DOHH2 (cell line): ENCODE results near the gene DGCR2.

Source experiments
- CTCF ChIP-seq: fragments of 200-600 bp; sonication (generic); IDR thresholded peaks from one replicate; pipeline ENCODE4 v1.5.1; 2014; ENCODE audit warnings: antibody characterized with exemption, mild to moderate bottlenecking, low read depth, low read length; ENCODE audit not compliant: poor library complexity, severe bottlenecking
- EZH2phosphoT487 ChIP-seq: fragments of 200-600 bp; sonication (generic); IDR thresholded peaks from 2 replicates; pipeline ENCODE4 v1.6.1; 2017; ENCODE audit warnings: borderline replicate concordance, mild to moderate bottlenecking, antibody characterized with exemption, low read length, moderate library complexity, mixed read lengths

GRCh38 chr22:19131685-19132015 is 9.4 kb upstream of the DGCR2 start:
- TF ChIP-seq CTCF: no peak
- TF ChIP-seq EZH2phosphoT487: no peak
